ENCODE data around the gene KIF20B. TPM values are rescaled to one million over a fixed set of nuclear protein-coding genes. Genes with fewer than 3 reads are reported as not detected.
A peak's percentile ranks its signal among the peaks of the same experiment; 100 is the strongest.

The KIF20B gene
- total RNA-seq, 3 donors from 2014 or later, result 3.3 to 5.6 (median 3.7) TPM

GRCh38 chr10:89697946-89698345 lies 3.4 kb upstream of the KIF20B start:
- no peak for DNase-seq (ENCODE audit: low spot score in 2 of 2)

GRCh38 chr10:89699581-89700064 lies 1.8 kb upstream of the KIF20B start:
- Histone ChIP-seq H3K36me3 (no peaks in the 10 kb centered on the region), H3K27me3 (no peaks in the 10 kb centered on the region), H3K9me3 (no peaks in the 10 kb centered on the region), H3K27ac (no peak overlapping the region), H3K4me1 (peaks cover 6% of the 10 kb centered on the region in 2 donors), H3K4me3 (no peak overlapping the region)
- no peak for TF ChIP-seq POLR2AphosphoS5 (IDR thresholded peaks at IDR 0.05)
- TF ChIP-seq POLR2A (IDR thresholded peaks at IDR 0.05), result no peak
- no peak for TF ChIP-seq CTCF (IDR thresholded peaks at IDR 0.05)
- no peak for DNase-seq (ENCODE audit: low spot score in 2 of 2)
- intact Hi-C loops (cut with DNase I; ENCODE audit: low total_unique reads), result no loop called here

More at GRCh38 chr10:89697946-89698345, 3.4 kb upstream of the KIF20B start:
- no peak for TF ChIP-seq POLR2A (IDR thresholded peaks at IDR 0.05)
- no peak for TF ChIP-seq CTCF (IDR thresholded peaks at IDR 0.05)
- TF ChIP-seq POLR2AphosphoS5 (IDR thresholded peaks at IDR 0.05), result no peak
- intact Hi-C loops (cut with DNase I; ENCODE audit: low total_unique reads), result no loop called here
- H3K9me3 ChIP-seq, result no peaks in the 10 kb centered on the region
- no peak overlapping the region for H3K4me3 ChIP-seq
- no peaks in the 10 kb centered on the region for H3K36me3 ChIP-seq
- peaks cover 6% of the 10 kb centered on the region in 2 donors for H3K4me1 ChIP-seq
- no peaks in the 10 kb centered on the region for H3K27me3 ChIP-seq
- H3K27ac ChIP-seq, result no peak overlapping the region

GRCh38 chr10:89700923-89701241 lies 508 bp upstream of the KIF20B start:
- no peak for TF ChIP-seq POLR2AphosphoS5 (IDR thresholded peaks at IDR 0.05)
- no peak for TF ChIP-seq CTCF (IDR thresholded peaks at IDR 0.05)
- no peak for TF ChIP-seq POLR2A (IDR thresholded peaks at IDR 0.05)
- peaks cover 6% of the 10 kb centered on the region in 2 donors for H3K4me1 ChIP-seq
- H3K36me3 ChIP-seq, result no peaks in the 10 kb centered on the region
- no peaks in the 10 kb centered on the region for H3K27me3 ChIP-seq
- H3K27ac ChIP-seq, result peak overlapping the region; percentile 77 to 90
- DNase-seq (ENCODE audit: low spot score in 2 of 2), result no peak
- H3K4me3 ChIP-seq, result peak overlapping the region; percentile 69 to 84 (median 74)
- intact Hi-C loops (cut with DNase I; ENCODE audit: low total_unique reads), result no loop called here
- no peaks in the 10 kb centered on the region for H3K9me3 ChIP-seq

GRCh38 chr10:89702121-89702480 lies 711 bp downstream of the KIF20B start:
- Histone ChIP-seq H3K36me3 (no peaks in the 10 kb centered on the region), H3K27me3 (no peaks in the 10 kb centered on the region), H3K27ac (no peak overlapping the region), H3K4me1 (peaks cover 6% of the 10 kb centered on the region in 2 donors), H3K9me3 (no peaks in the 10 kb centered on the region), H3K4me3 (peak overlapping the region; percentile 69 to 84 (median 74))
- intact Hi-C loops (cut with DNase I; ENCODE audit: low total_unique reads), result no loop called here
- TF ChIP-seq POLR2A (IDR thresholded peaks at IDR 0.05) (no peak), CTCF (IDR thresholded peaks at IDR 0.05) (no peak), POLR2AphosphoS5 (IDR thresholded peaks at IDR 0.05) (no peak)
- no peak for DNase-seq (ENCODE audit: low spot score in 2 of 2)

GRCh38 chr10:89705466-89705865 lies 4.1 kb downstream of the KIF20B start:
- TF ChIP-seq POLR2A (IDR thresholded peaks at IDR 0.05) (no peak), CTCF (IDR thresholded peaks at IDR 0.05) (no peak), POLR2AphosphoS5 (IDR thresholded peaks at IDR 0.05) (no peak)
- intact Hi-C loops (cut with DNase I; ENCODE audit: low total_unique reads), result no loop called here

More at GRCh38 chr10:89705466-89705865, 4.1 kb downstream of the KIF20B start:
- DNase-seq (ENCODE audit: low spot score in 2 of 2), result no peak
- Histone ChIP-seq H3K4me3 (no peak overlapping the region), H3K9me3 (no peaks in the 10 kb centered on the region), H3K36me3 (no peaks in the 10 kb centered on the region), H3K27ac (no peak overlapping the region), H3K27me3 (no peaks in the 10 kb centered on the region), H3K4me1 (peaks cover 6% of the 10 kb centered on the region in 2 donors)
